Transverse colon (tissue), 3 donors: ENCODE results near the gene KLF3.

Experiments
- EP300 ChIP-seq: sonication (generic); formaldehyde crosslinking; IDR thresholded peaks from one replicate; pipeline ENCODE4 v1.6.1; 2017; ENCODE audit warnings: antibody characterized with exemption, low read depth
- TF ChIP-seq, protein P1 (sequence below), 5 experiments: fragments of 200-600 bp in 3 of 5; fragments of 450-650 bp in 2 of 5; sonication (generic) in 3 of 5; IDR thresholded peaks; 1 replicate in 2 of 5; 2 replicates in 3 of 5; pipeline ENCODE4 v1.5.1; 2016 to 2017; ENCODE audit warnings: antibody characterized with exemption in 5 of 5, inconsistent platforms in 3 of 5, mild to moderate bottlenecking in 2 of 5, moderate library complexity in 1 of 5

DNA sequence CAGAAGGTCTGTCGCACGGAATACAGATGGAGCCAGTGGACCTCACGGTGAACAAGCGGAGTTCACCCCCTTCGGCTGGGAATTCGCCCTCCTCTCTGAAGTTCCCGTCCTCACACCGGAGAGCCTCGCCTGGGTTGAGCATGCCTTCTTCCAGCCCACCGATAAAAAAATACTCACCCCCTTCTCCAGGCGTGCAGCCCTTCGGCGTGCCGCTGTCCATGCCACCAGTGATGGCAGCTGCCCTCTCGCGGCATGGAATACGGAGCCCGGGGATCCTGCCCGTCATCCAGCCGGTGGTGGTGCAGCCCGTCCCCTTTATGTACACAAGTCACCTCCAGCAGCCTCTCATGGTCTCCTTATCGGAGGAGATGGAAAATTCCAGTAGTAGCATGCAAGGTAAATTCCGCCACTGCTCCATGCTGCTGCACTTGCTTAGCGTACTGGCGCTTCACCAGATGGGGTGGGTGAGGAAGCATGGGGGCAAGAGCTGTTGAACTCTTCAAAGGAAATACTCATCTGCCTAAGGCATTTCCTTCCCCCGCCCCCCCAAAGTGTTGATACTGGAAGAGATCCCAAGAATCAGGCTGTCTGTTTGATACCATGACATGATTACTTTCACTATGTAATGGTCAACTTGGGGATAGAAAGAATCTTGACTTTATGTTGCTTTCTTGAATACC is 24.8 kb downstream of the KLF3 start:
- TF ChIP-seq, protein P1, sequence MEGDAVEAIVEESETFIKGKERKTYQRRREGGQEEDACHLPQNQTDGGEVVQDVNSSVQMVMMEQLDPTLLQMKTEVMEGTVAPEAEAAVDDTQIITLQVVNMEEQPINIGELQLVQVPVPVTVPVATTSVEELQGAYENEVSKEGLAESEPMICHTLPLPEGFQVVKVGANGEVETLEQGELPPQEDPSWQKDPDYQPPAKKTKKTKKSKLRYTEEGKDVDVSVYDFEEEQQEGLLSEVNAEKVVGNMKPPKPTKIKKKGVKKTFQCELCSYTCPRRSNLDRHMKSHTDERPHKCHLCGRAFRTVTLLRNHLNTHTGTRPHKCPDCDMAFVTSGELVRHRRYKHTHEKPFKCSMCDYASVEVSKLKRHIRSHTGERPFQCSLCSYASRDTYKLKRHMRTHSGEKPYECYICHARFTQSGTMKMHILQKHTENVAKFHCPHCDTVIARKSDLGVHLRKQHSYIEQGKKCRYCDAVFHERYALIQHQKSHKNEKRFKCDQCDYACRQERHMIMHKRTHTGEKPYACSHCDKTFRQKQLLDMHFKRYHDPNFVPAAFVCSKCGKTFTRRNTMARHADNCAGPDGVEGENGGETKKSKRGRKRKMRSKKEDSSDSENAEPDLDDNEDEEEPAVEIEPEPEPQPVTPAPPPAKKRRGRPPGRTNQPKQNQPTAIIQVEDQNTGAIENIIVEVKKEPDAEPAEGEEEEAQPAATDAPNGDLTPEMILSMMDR (IDR thresholded peaks at IDR 0.05), result no peak
- no peak for TF ChIP-seq EP300
